Lower lobe of right lung (tissue), 2 donors: Measurements from ENCODE around the gene COG3. TPM values are rescaled to one million over a fixed set of nuclear protein-coding genes. Genes with fewer than 3 reads are reported as not detected.

Experiments used
- ATAC-seq, 2 donors: fragments of 200-7000 bp; cut with Tn5 transposase; one replicate each; pipeline ENCODE4 v1.9.1; 2020 to 2022; ENCODE audit warnings: mild to moderate bottlenecking in 2 of 2, moderate library complexity in 2 of 2
- DNase-seq: peaks from one replicate; pipeline ENCODE4 v3.0.0-alpha.2; 2020
- H3K27ac ChIP-seq: fragments of 200-600 bp; one replicate; pipeline ENCODE4 v1.8.0; 2022
- H3K27me3 ChIP-seq: fragments of 200-600 bp; one replicate; pipeline ENCODE4 v1.8.0; 2022; ENCODE audit warnings: low read depth
- H3K36me3 ChIP-seq: fragments of 200-600 bp; one replicate; pipeline ENCODE4 v1.8.0; 2022; ENCODE audit warnings: mild to moderate bottlenecking
- H3K4me1 ChIP-seq: fragments of 200-600 bp; one replicate; pipeline ENCODE4 v1.8.0; 2022
- H3K4me3 ChIP-seq: fragments of 200-600 bp; one replicate; pipeline ENCODE4 v1.8.0; 2022; ENCODE audit warnings: mild to moderate bottlenecking
- H3K9me3 ChIP-seq: fragments of 200-600 bp; one replicate; pipeline ENCODE4 v1.8.0; 2022
- CTCF ChIP-seq: fragments of 200-600 bp; IDR thresholded peaks from one replicate; pipeline ENCODE4 v1.8.0; 2022; ENCODE audit warnings: antibody characterized with exemption, mild to moderate bottlenecking
- intact Hi-C: fragments of 100-400 bp; cut with DNase I; formaldehyde crosslinking; loops from one replicate; pipeline ENCODE4 v1.11.0; 2022
- total RNA-seq: library from RNA; stranded (reverse); fragmentation: NEBNext Ultra II Directional; extraction: Animal tissue kit (Norgen Biotek cat#: 25700); gene quantifications from one replicate; pipeline ENCODE4 v1.2.1, GENCODE V29; 2021
- donor health status: DM: no; HTN: yes; CAD: no; lungs with severe emphysema.

Gene COG3
- total RNA-seq, 1 donor from 2014 or later, result 21.9 TPM

- peak overlapping the region; percentile 50 for H3K27ac ChIP-seq
- no peak for TF ChIP-seq CTCF
- DNase-seq (no peak), ATAC-seq (peak in 1 of 2 donors; percentile 86)
- H3K9me3 ChIP-seq, result no peaks in the 10 kb centered on the region
- H3K36me3 ChIP-seq, result peaks cover 68% of the 10 kb centered on the region
- no peak overlapping the region for H3K4me3 ChIP-seq
- H3K4me1 ChIP-seq, result peaks cover 10% of the 10 kb centered on the region
- H3K27me3 ChIP-seq, result no peaks in the 10 kb centered on the region
- intact Hi-C loops, result no loop called here
These were observed 63.1 kb downstream of the COG3 start for GRCh38 chr13:45527699-45528462.

DNA sequence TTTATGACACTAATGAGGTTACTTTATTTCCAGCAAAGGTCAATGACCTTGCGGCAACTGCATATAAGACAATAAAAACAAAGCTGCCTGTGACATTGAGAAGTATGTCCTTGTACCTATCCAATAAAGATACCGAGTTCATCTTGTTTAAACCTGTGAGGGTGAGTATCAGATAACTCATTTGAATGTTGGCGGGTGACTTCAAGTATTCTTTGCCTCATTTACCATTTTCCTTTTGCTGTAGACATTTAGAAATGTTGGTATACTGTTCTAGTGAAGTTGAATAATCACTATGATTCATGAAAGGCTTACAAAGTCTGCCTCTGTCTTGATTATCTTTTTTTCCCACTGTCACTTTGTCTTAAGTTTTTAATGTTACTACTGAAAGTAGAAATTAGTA lies 65.0 kb downstream of the COG3 start:
- intact Hi-C loops, result no loop called here
- TF ChIP-seq CTCF, result no peak
- H3K4me3 ChIP-seq, result no peak overlapping the region
- ATAC-seq, result no peak
- H3K9me3 ChIP-seq, result no peaks in the 10 kb centered on the region
- H3K4me1 ChIP-seq, result peaks cover 10% of the 10 kb centered on the region
- H3K36me3 ChIP-seq, result peaks cover 74% of the 10 kb centered on the region
- H3K27ac ChIP-seq, result no peak overlapping the region
- no peaks in the 10 kb centered on the region for H3K27me3 ChIP-seq
- DNase-seq, result no peak

DNA sequence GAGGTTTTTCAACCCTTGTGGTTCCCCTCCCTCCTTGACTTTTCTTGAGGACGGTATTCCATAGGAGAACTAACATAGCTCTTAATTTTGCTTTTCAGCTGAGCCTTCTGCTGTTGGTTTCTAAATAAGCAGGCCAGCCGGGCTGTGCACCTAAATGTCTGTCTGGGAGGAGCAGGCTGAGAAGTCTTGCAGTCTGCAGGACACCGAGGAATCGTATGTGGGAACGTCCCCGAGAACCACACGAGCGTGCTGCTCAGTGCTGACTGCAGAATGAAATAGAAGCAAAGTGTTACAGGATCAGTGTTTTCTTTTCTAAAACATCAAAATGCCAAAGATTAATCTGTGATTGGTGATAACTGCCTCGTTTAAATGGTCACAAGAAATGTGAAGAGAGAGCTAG lies 69.9 kb downstream of the COG3 start:
- no peak overlapping the region for H3K4me3 ChIP-seq
- H3K27ac ChIP-seq, result no peak overlapping the region
- H3K4me1 ChIP-seq, result no peaks in the 10 kb centered on the region
- H3K36me3 ChIP-seq, result peaks cover 63% of the 10 kb centered on the region
- no peak for DNase-seq
- intact Hi-C loops, result no loop called here
- TF ChIP-seq CTCF, result no peak
- no peaks in the 10 kb centered on the region for H3K9me3 ChIP-seq
- ATAC-seq, result no peak
- H3K27me3 ChIP-seq, result no peaks in the 10 kb centered on the region

DNA sequence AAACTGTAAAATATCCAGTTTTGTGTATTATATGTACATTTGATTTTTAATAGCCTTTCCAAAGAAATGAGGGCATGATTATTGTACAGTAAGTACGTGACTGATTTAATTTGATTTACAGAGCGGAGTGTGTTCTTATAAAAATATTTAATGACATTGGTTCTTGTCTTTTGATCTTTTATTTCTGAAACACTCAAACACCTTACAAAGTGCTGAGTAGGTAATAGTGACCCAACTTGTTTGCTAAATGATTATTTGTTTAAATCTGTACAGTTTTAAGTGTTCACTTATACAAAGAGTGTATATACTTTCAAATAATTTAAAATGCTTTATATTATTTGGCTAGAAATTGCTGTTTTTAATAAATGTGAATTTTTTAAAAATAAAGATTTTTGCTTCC lies 71.5 kb downstream of the COG3 start:
- no peaks in the 10 kb centered on the region for H3K9me3 ChIP-seq
- H3K4me1 ChIP-seq, result no peaks in the 10 kb centered on the region
- H3K27ac ChIP-seq, result no peak overlapping the region
- no peak overlapping the region for H3K4me3 ChIP-seq
- no peak for DNase-seq
- intact Hi-C loops, result no loop called here
- no peaks in the 10 kb centered on the region for H3K27me3 ChIP-seq
- TF ChIP-seq CTCF, result no peak
- no peak for ATAC-seq
- peaks cover 48% of the 10 kb centered on the region for H3K36me3 ChIP-seq

GRCh38 chr13:45537516-45537915 lies 72.8 kb downstream of the COG3 start:
- intact Hi-C loops, result no loop called here
- no peaks in the 10 kb centered on the region for H3K9me3 ChIP-seq
- H3K4me1 ChIP-seq, result no peaks in the 10 kb centered on the region
- peaks cover 39% of the 10 kb centered on the region for H3K36me3 ChIP-seq
- no peak overlapping the region for H3K4me3 ChIP-seq
- no peak for TF ChIP-seq CTCF
- no peak for DNase-seq
- no peak overlapping the region for H3K27ac ChIP-seq
- ATAC-seq, result no peak
- H3K27me3 ChIP-seq, result no peaks in the 10 kb centered on the region
